Mucosa of descending colon (tissue), 3 donors: ENCODE data around the gene JAM2. TPM values are rescaled to one million over a fixed set of nuclear protein-coding genes. Genes with fewer than 3 reads are reported as not detected.
A peak's percentile ranks its signal among the peaks of the same experiment; 100 is the strongest.

ENCODE experiments used
- ATAC-seq: fragments of 200-7000 bp; cut with Tn5 transposase; one replicate; pipeline ENCODE4 v1.9.1; 2020; ENCODE audit warnings: mild to moderate bottlenecking, moderate library complexity
- DNase-seq, 3 donors: peaks; one replicate each; pipeline ENCODE4 v3.0.0-alpha.2; 2020
- H3K36me3 ChIP-seq: fragments of 200-600 bp; one replicate; pipeline ENCODE4 v1.8.0; 2021; ENCODE audit warnings: low read depth, mild to moderate bottlenecking
- H3K4me1 ChIP-seq: fragments of 200-600 bp; one replicate; pipeline ENCODE4 v1.8.0; 2021; ENCODE audit warnings: low read depth, mild to moderate bottlenecking
- H3K4me3 ChIP-seq: fragments of 200-600 bp; one replicate; pipeline ENCODE4 v1.8.0; 2021; ENCODE audit warnings: mild to moderate bottlenecking
- H3K9me3 ChIP-seq: fragments of 200-600 bp; one replicate; pipeline ENCODE4 v1.8.0; 2021; ENCODE audit warnings: mild to moderate bottlenecking
- intact Hi-C, 2 donors: fragments of 100-400 bp; cut with DNase I in 1 of 2; cut with micrococcal nuclease in 1 of 2; formaldehyde crosslinking; loops; one replicate each; pipeline versions ENCODE4 v1.11.0 to v1.11.1; 2022; cut with DNase I, micrococcal nuclease
- total RNA-seq, 3 donors: library from RNA; stranded (reverse); fragmentation: NEBNext Ultra II Directional in 2 of 3; extraction: Animal tissue kit (Norgen Biotek cat#: 25700) in 2 of 3; gene quantifications; one replicate each; pipeline versions ENCODE4 v1.2.1 to v1.2.4, GENCODE V29; 2021 to 2023
- TF ChIP-seq, protein P1 (sequence below): fragments of 200-600 bp; IDR thresholded peaks from one replicate; pipeline ENCODE4 v1.8.0; 2022; ENCODE audit warnings: antibody characterized with exemption, mild to moderate bottlenecking
- donor health status: DM: no; HTN: no; CAD: no; lungs with moderate emphysema.
- donor health status: DM: no; HTN: no; CAD: no.
- donor health status: DM: no; HTN: yes; CAD: no.

JAM2 gene
- total RNA-seq, 3 donors from 2014 or later = 6.5 to 23.0 (median 8.3) TPM

DNA sequence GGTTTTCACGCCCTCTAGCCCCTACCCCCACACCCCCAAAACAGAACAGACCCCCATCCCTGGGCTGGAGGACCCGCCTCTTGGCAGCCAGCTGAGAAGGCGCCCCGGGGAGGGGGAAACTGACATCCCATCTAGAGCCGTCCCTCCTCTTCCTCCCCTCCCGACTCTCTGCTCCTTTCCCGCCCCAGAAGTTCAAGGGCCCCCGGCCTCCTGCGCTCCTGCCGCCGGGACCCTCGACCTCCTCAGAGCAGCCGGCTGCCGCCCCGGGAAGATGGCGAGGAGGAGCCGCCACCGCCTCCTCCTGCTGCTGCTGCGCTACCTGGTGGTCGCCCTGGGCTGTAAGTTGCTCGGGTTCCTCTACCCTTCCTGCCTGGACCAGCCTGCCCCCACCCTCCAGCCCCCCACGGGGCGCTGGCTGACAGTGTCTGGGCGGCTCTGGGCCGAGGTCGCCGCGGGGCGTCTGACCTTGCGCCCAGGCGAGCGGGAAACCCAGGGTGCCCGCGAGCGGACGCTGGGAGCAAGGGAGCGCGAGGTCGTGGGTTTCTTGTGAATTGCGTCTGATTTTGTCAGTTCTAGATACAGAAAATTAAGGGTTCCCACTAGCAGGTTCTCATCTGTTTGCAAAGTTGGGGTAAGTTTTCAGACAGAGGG, 618 bp downstream of the JAM2 start:
- DNase-seq (peak; percentile 14 to 56 (median 39)), ATAC-seq (peak; percentile 73)
- TF ChIP-seq, protein P1, sequence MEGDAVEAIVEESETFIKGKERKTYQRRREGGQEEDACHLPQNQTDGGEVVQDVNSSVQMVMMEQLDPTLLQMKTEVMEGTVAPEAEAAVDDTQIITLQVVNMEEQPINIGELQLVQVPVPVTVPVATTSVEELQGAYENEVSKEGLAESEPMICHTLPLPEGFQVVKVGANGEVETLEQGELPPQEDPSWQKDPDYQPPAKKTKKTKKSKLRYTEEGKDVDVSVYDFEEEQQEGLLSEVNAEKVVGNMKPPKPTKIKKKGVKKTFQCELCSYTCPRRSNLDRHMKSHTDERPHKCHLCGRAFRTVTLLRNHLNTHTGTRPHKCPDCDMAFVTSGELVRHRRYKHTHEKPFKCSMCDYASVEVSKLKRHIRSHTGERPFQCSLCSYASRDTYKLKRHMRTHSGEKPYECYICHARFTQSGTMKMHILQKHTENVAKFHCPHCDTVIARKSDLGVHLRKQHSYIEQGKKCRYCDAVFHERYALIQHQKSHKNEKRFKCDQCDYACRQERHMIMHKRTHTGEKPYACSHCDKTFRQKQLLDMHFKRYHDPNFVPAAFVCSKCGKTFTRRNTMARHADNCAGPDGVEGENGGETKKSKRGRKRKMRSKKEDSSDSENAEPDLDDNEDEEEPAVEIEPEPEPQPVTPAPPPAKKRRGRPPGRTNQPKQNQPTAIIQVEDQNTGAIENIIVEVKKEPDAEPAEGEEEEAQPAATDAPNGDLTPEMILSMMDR = no peak
- Histone ChIP-seq H3K36me3 (no peaks in the 10 kb centered on the region), H3K4me3 (peak overlapping the region; percentile 17), H3K4me1 (no peaks in the 10 kb centered on the region), H3K9me3 (no peaks in the 10 kb centered on the region)
- intact Hi-C loops = no loop called here

DNA sequence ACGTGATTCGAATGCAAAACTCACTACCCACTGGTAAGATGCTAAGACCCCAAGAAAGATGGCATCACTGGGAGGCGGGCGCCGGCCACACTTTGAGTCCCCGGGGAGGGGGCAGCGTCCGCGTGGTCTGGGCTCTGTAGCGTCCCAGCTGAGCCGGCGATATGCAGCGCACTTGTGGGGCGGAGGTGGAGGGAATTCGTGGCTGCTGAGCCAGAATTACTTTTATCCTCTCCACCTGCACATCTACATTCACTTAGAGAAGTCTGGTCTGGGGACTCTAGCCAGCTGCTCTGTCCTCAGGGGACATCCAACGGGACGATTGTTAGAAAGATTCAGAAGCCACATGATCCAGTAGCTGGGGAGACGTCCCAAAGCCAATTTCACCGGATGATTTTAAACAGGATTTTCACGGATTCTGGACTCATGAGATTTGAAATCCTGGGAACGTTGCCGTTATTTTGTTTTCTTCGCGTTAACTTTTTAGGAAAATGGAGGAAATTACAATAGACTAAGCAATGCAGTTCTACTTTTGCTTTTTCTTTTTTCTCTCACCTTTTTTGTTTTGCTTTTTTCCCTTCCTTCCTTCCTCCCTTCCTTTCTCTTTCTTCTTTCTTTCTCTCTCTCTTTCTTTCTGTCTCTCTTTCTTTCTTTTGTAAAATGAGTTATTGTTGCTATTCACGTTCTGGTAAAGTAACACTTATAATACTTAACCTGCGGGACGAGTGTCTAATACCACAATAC, 1.3 kb downstream of the JAM2 start:
- Histone ChIP-seq H3K36me3 (no peaks in the 10 kb centered on the region), H3K9me3 (no peaks in the 10 kb centered on the region), H3K4me3 (peak overlapping the region; percentile 17), H3K4me1 (no peaks in the 10 kb centered on the region)
- DNase-seq (peak in 2 of 3 donors; percentile 10 to 24), ATAC-seq (peak; percentile 36)
- intact Hi-C loops = no loop called here
- TF ChIP-seq, protein P1 = no peak

DNA sequence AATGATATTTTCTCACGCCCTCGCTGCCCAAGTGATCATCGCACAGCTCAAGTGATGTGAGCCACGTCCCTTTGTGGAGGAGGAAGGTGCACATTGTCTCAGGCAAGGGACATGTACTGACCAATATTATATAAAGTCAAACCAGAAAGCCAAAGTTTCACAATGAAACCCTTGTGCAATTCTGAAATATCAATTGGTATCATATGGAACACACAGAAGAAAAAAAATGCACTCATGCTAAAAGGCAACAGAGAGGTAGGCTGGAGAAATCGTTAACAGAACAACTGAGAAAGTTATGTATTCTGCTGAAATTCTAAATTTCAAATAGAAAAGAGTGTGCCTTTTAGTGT, 1.9 kb downstream of the JAM2 start:
- TF ChIP-seq, protein P1 = no peak
- intact Hi-C loops = no loop called here
- H3K4me1 ChIP-seq = no peaks in the 10 kb centered on the region
- no peaks in the 10 kb centered on the region for H3K9me3 ChIP-seq
- no peaks in the 10 kb centered on the region for H3K36me3 ChIP-seq
- H3K4me3 ChIP-seq = no peak overlapping the region
- ATAC-seq (no peak), DNase-seq (no peak)

DNA sequence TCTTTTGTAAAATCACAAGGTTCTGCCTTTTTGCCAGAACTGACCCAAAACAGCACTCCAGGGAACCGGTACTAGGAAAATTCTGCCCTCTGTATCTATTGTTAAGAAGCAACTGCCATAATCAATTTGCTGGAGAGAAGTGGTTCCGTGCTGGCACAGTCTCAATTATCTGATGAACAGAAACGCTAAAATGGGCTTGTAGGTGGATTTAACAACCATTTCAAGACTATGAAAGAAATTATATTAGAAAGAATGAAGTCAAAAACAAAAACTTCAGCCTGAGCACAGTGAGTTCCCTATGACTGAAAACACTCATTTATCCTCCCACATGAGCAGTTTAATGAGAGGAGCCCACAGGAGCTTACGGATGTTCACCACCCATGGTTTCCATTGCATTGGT, 4.4 kb downstream of the JAM2 start:
- Histone ChIP-seq H3K9me3 (no peaks in the 10 kb centered on the region), H3K4me1 (no peaks in the 10 kb centered on the region), H3K36me3 (no peaks in the 10 kb centered on the region), H3K4me3 (no peak overlapping the region)
- no peak for ATAC-seq
- intact Hi-C loops = no loop called here
- TF ChIP-seq, protein P1 = no peak
- no peak for DNase-seq

DNA sequence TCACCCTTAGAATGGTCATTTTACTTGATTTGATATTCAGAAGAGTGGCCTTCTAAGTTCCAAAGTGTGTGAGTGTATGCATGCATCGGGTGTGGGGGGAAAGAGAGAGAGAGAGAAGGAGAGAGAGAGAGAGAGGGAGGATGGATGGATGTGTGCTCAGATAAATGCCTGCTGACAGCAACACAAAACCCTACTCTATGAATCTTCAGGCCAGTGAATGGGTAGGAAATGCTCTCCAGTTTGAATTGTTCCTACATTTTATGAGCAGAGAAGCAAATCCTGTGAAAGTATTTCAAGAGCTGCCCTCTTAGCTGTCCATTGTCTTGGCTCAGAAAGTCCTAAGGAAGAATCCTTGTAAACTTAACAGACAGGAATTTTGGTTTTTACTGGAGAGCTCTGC, 7.4 kb downstream of the JAM2 start:
- TF ChIP-seq, protein P1 = no peak
- Histone ChIP-seq H3K4me3 (no peak overlapping the region), H3K4me1 (no peaks in the 10 kb centered on the region), H3K36me3 (no peaks in the 10 kb centered on the region), H3K9me3 (no peaks in the 10 kb centered on the region)
- ATAC-seq (no peak), DNase-seq (no peak)
- intact Hi-C loops = no loop called here
